Neuronal stem cell (in vitro differentiated cells): ENCODE data around the gene RPL22.

Experiments
- DNase-seq: peaks from one replicate; pipeline ENCODE4 v3.0.0-alpha.2; 2013; ENCODE audit warnings: low spot score
- H2AFZ ChIP-seq: one replicate; pipeline ENCODE4 v1.6.1; 2013; ENCODE audit warnings: mild to moderate bottlenecking, low read length, inconsistent platforms
- H2AK5ac ChIP-seq: 2 replicates; pipeline ENCODE4 v1.6.1; 2013; ENCODE audit warnings: low read depth, mild to moderate bottlenecking, inconsistent platforms, low read length, moderate library complexity, mixed read lengths
- H2BK120ac ChIP-seq: 2 replicates; pipeline ENCODE4 v1.6.1; 2013; ENCODE audit warnings: low read depth, mild to moderate bottlenecking, inconsistent platforms, low read length, moderate library complexity, mixed read lengths
- H2BK12ac ChIP-seq: one replicate; pipeline ENCODE4 v1.6.1; 2013; ENCODE audit warnings: low read length, inconsistent platforms
- H2BK15ac ChIP-seq: 2 replicates; pipeline ENCODE4 v1.6.1; 2013; ENCODE audit warnings: mild to moderate bottlenecking, low read length, inconsistent platforms, mixed read lengths
- H2BK5ac ChIP-seq: one replicate; pipeline ENCODE4 v1.6.1; 2013; ENCODE audit warnings: inconsistent platforms, mild to moderate bottlenecking, low read length, moderate library complexity
- H3K14ac ChIP-seq: one replicate; pipeline ENCODE4 v1.6.1; 2013; ENCODE audit warnings: low read length, inconsistent platforms
- H3K18ac ChIP-seq: 2 replicates; pipeline ENCODE4 v1.6.1; 2013; ENCODE audit warnings: low read length, inconsistent platforms
- H3K23ac ChIP-seq: 2 replicates; pipeline ENCODE4 v1.6.1; 2013; ENCODE audit warnings: low read depth, mild to moderate bottlenecking, mixed read lengths, low read length, inconsistent platforms; ENCODE audit not compliant: poor library complexity
- H3K27ac ChIP-seq: replicated peaks from 3 replicates; pipeline ENCODE4 v1.5.1; 2013; ENCODE audit warnings: low read length, inconsistent platforms
- H3K27me3 ChIP-seq, 3 experiments: 2 replicates each; pipeline ENCODE4 v1.6.1; 2013; ENCODE audit warnings: low read length in 3 of 3, mild to moderate bottlenecking in 2 of 3, inconsistent platforms in 1 of 3, low read depth in 1 of 3, mixed read lengths in 1 of 3, moderate library complexity in 1 of 3; ENCODE audit not compliant: control insufficient read depth in 3 of 3, insufficient read depth in 3 of 3
- H3K36me3 ChIP-seq, 2 donors: replicated peaks in 1 of 2; 2 replicates each; pipeline ENCODE4 v1.6.1; 2013; ENCODE audit warnings: low read length in 2 of 2; ENCODE audit not compliant: control insufficient read depth in 2 of 2, insufficient read depth in 2 of 2
- H3K4ac ChIP-seq: 2 replicates; pipeline ENCODE4 v1.6.1; 2013; ENCODE audit warnings: inconsistent platforms, mild to moderate bottlenecking, low read length, moderate library complexity
- H3K4me1 ChIP-seq, 2 donors: 1 replicate in 1 of 2; 2 replicates in 1 of 2; pipeline ENCODE4 v1.6.1; 2013; ENCODE audit warnings: low read length in 2 of 2, low read depth in 1 of 2; ENCODE audit not compliant: control insufficient read depth in 2 of 2, insufficient read depth in 1 of 2
- H3K4me2 ChIP-seq: one replicate; pipeline ENCODE4 v1.6.1; 2013; ENCODE audit warnings: mild to moderate bottlenecking, low read length, inconsistent platforms; ENCODE audit not compliant: insufficient read depth, poor library complexity, severe bottlenecking
- H3K4me3 ChIP-seq, 2 donors: 2 replicates each; pipeline ENCODE4 v1.5.1; 2013; ENCODE audit warnings: low read length in 2 of 2, mild to moderate bottlenecking in 2 of 2, inconsistent platforms in 1 of 2, moderate library complexity in 1 of 2
- H3K79me1 ChIP-seq: one replicate; pipeline ENCODE4 v1.6.1; 2013; ENCODE audit warnings: low read depth, mild to moderate bottlenecking, inconsistent platforms, low read length, moderate library complexity
- H3K9ac ChIP-seq: one replicate; pipeline ENCODE4 v1.6.1; 2013; ENCODE audit warnings: mild to moderate bottlenecking, low read depth, low read length, inconsistent platforms; ENCODE audit not compliant: poor library complexity
- H3K9me3 ChIP-seq, 2 donors: replicated peaks in 1 of 2; 2 replicates each; pipeline versions ENCODE3 to v1.6.1; 2013; ENCODE audit warnings: low read length in 2 of 2, mild to moderate bottlenecking in 2 of 2, inconsistent platforms in 1 of 2, low read depth in 1 of 2, mixed read lengths in 1 of 2, moderate library complexity in 1 of 2; ENCODE audit not compliant: control insufficient read depth in 2 of 2, insufficient read depth in 1 of 2
- H4K8ac ChIP-seq: one replicate; pipeline ENCODE4 v1.6.1; 2013; ENCODE audit warnings: low read depth, mild to moderate bottlenecking, inconsistent platforms, low read length, moderate library complexity
- H4K91ac ChIP-seq: one replicate; pipeline ENCODE4 v1.6.1; 2013; ENCODE audit warnings: low read length, low read depth, mild to moderate bottlenecking, inconsistent platforms; ENCODE audit not compliant: poor library complexity
- WGBS, 2 donors: extraction: QIAGEN DNeasy Blood & Tissue Kit; methylation state at CpG; one replicate each; pipeline ENCODE4 v1.1.7; 2013; ENCODE audit warnings: missing lambda C conversion rate in 2 of 2, mixed read lengths in 1 of 2; ENCODE audit not compliant: insufficient read length in 2 of 2, insufficient replicate concordance in 1 of 2; ENCODE audit errors: extremely low coverage in 2 of 2; 5-methylcytosine and 5-hydroxymethylcytosine counted together

Gene RPL22

DNA sequence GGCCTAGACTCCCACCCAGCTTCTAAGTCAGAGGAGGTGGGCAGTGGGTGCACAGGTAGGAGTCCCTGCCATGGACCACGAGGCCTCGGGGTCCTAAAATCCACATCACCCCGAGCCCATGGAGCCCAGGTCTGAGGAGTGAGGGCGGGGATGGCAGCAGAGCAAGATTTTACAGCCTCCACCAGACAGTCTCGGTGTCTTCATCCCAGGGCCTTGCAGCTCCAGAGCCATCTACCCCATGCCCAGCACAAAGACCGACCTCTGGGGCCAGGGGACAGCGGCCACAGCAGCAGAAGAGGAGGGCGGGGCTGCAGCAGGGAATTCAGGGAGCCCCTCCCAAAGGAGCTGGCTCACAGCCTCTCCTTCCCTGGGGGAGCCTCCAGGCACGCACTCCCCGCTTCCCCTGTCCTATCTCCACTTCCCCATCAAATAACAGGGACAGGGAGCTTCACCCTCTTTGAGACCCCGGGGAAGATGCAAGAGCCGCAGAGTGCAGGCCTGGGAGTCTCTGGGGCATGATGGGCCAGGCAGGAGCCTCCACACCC lies 33.9 kb downstream of the RPL22 start:
- H3K23ac ChIP-seq = peak overlapping the region; percentile 2
- H3K4me1 ChIP-seq = no peaks in the 10 kb centered on the region
- no peak overlapping the region for H4K91ac ChIP-seq
- H2BK15ac ChIP-seq = no peak overlapping the region
- H3K9me3 ChIP-seq = no peaks in the 10 kb centered on the region
- no peak overlapping the region for H3K9ac ChIP-seq
- WGBS, 2 donors = no CpG with 5 or more reads among the region's 12 CpGs
- H3K14ac ChIP-seq = no peak overlapping the region
- H2BK120ac ChIP-seq = no peak overlapping the region
- H3K79me1 ChIP-seq = no peaks in the 10 kb centered on the region
- H2AK5ac ChIP-seq = peak overlapping the region; percentile 88
- H2BK12ac ChIP-seq = no peak overlapping the region
- no peak overlapping the region for H2BK5ac ChIP-seq
- no peak overlapping the region for H3K27ac ChIP-seq
- no peak overlapping the region for H2AFZ ChIP-seq
- peak overlapping the region; percentile 57 for H3K18ac ChIP-seq
- no peak overlapping the region for H3K4me3 ChIP-seq
- H3K4ac ChIP-seq = no peak overlapping the region
- DNase-seq = no peak
- no peak overlapping the region for H4K8ac ChIP-seq
- H3K27me3 ChIP-seq = peaks cover 0 to 86% (median 2%) of the 10 kb centered on the region in 3 experiments
- H3K36me3 ChIP-seq = no peaks in the 10 kb centered on the region
- H3K4me2 ChIP-seq = no peak overlapping the region

DNA sequence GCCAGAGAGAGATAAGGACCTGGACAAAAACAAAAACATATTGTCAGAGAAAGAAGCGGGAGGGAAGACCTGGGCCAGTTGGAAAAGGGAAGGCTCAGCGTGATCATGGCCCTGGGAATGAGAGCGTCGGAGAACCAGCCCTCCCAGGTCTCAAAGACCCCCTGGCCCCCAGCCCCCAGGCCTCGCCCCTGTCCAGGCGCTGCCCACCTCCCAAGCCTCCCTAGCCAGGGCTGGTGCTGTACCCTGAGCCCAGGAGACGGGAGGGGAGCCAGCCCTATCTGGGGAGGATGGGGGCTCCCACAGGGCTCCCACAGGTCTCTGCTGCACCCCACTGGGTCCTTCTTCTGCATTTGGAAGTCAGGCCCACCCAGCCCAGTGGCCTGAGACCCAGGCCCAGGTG lies 34.4 kb downstream of the RPL22 start:
- H3K79me1 ChIP-seq = no peaks in the 10 kb centered on the region
- no peak overlapping the region for H3K9ac ChIP-seq
- no peak overlapping the region for H4K8ac ChIP-seq
- no peak overlapping the region for H2AK5ac ChIP-seq
- H3K23ac ChIP-seq = peak overlapping the region; percentile 2
- no peak overlapping the region for H4K91ac ChIP-seq
- DNase-seq = no peak
- H2BK15ac ChIP-seq = no peak overlapping the region
- H3K4me1 ChIP-seq = no peaks in the 10 kb centered on the region
- H3K18ac ChIP-seq = no peak overlapping the region
- H3K27ac ChIP-seq = no peak overlapping the region
- H3K9me3 ChIP-seq = no peaks in the 10 kb centered on the region
- no peak overlapping the region for H3K4me2 ChIP-seq
- no peak overlapping the region for H2AFZ ChIP-seq
- no CpG with 5 or more reads among the region's 7 CpGs for WGBS, 2 donors
- H2BK120ac ChIP-seq = no peak overlapping the region
- H2BK12ac ChIP-seq = no peak overlapping the region
- H3K4ac ChIP-seq = no peak overlapping the region
- H2BK5ac ChIP-seq = no peak overlapping the region
- H3K4me3 ChIP-seq = no peak overlapping the region
- H3K27me3 ChIP-seq = peaks cover 0 to 87% (median 2%) of the 10 kb centered on the region in 3 experiments
- no peaks in the 10 kb centered on the region for H3K36me3 ChIP-seq
- H3K14ac ChIP-seq = no peak overlapping the region

DNA sequence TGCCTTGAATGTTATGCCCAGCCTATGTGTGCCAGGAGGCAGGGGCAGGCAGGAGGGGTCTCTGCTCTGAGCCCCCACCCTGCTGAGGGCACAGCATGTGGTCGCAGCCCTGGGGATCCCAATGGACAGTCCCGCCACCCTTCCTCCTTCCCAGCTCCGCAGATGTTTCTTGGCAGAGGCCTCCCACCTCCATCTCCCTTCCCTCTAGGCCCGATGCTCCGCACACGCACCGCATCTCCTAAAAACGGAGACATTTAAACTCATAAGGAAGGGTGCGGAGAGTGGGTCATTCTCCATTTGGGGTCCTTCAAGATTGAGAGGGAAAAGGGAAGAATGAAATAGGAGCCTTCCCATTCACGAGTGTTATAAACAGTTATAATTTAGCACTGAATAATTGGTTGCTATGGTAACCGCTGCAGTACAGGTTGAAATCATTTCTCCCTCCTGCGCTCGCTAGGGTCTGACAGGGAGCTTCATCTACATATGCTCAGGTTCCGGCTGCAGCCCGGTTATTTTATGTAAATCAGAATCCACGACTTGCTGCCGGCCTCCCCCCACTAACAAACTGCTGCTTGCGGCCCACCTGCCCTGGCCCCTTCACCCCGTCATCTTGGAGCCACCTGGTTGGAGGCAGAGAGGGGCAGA lies 35.3 kb downstream of the RPL22 start:
- no peaks in the 10 kb centered on the region for H3K79me1 ChIP-seq
- no peak for DNase-seq
- no peak overlapping the region for H2BK15ac ChIP-seq
- no peak overlapping the region for H4K8ac ChIP-seq
- H3K18ac ChIP-seq = no peak overlapping the region
- H3K14ac ChIP-seq = no peak overlapping the region
- peaks cover 0 to 82% (median 2%) of the 10 kb centered on the region in 3 experiments for H3K27me3 ChIP-seq
- no peak overlapping the region for H2BK5ac ChIP-seq
- no peak overlapping the region for H3K23ac ChIP-seq
- no peak overlapping the region for H3K4me3 ChIP-seq
- H2BK120ac ChIP-seq = no peak overlapping the region
- H3K9ac ChIP-seq = no peak overlapping the region
- H3K36me3 ChIP-seq = no peaks in the 10 kb centered on the region
- no peak overlapping the region for H4K91ac ChIP-seq
- H3K4me1 ChIP-seq = no peaks in the 10 kb centered on the region
- no peak overlapping the region for H3K27ac ChIP-seq
- WGBS, 2 donors = no CpG with 5 or more reads among the region's 19 CpGs
- H2AFZ ChIP-seq = no peak overlapping the region
- H3K4me2 ChIP-seq = no peak overlapping the region
- no peak overlapping the region for H2AK5ac ChIP-seq
- H2BK12ac ChIP-seq = no peak overlapping the region
- no peaks in the 10 kb centered on the region for H3K9me3 ChIP-seq
- H3K4ac ChIP-seq = no peak overlapping the region

DNA sequence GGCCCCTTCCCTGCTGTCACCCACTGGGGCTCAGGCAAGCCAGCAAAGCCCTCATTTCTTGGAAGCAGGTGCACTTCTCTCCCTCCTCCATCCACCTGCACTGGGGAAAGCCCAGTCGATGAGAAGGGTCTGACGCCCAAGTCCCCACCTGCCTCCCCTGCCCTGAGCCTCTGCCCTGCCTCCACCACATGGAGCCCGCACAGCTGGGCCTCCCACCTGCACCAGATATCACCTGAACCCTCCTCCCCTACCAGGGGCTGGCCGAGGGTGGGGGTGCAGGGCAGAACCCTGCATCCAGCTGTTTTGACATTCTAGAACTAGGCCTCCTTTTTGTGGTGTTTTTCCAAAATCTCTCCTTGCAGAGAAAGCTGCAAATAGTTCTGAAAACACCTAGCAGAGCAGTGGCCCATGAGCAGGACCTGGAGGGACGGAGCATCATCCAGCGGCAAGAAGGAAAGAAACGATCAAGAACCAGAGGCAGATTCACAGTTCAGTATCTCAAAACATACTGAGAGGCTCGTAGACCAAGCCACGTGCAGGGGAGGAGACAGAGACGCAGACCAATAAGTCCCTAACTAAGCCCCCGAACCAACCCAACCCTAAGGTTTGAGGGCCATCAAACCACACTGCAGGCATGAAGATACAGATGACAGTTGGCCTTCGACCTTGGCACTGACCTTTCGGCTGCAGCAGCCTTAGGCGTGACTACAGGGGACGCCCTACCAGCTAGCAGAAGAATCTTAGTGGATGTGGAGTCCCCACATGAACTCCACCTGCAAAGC lies 36.0 kb downstream of the RPL22 start:
- Histone ChIP-seq H2BK12ac (no peak overlapping the region), H2BK15ac (no peak overlapping the region), H3K27me3 (peaks cover 0 to 76% (median 2%) of the 10 kb centered on the region in 3 experiments), H3K4me1 (no peaks in the 10 kb centered on the region), H3K14ac (peak overlapping the region; percentile 71), H4K91ac (no peak overlapping the region), H3K4ac (no peak overlapping the region), H3K27ac (no peak overlapping the region), H3K36me3 (no peaks in the 10 kb centered on the region), H3K9me3 (no peaks in the 10 kb centered on the region), H3K9ac (no peak overlapping the region), H3K4me2 (no peak overlapping the region), H2BK120ac (no peak overlapping the region), H3K4me3 (no peak overlapping the region), H2AFZ (no peak overlapping the region), H3K23ac (peak overlapping the region; percentile 65), H3K79me1 (no peaks in the 10 kb centered on the region), H4K8ac (no peak overlapping the region), H2AK5ac (peak overlapping the region; percentile 46), H2BK5ac (no peak overlapping the region), H3K18ac (no peak overlapping the region)
- no peak for DNase-seq
- WGBS, 2 donors = no CpG with 5 or more reads among the region's 15 CpGs
